Activated CD8-positive, alpha-beta memory T cell treated with anti-CD3 and anti-CD28 coated beads, Interleukin-2, amount 10 ng/mL, durations not matched to agents 7 days and 5 days (primary cell): ENCODE results near the gene ZDBF2. TPM values are rescaled to one million over a fixed set of nuclear protein-coding genes. Genes with fewer than 3 reads are reported as not detected.
"Not testable (repeated sequence)": the region's sequence is repeated elsewhere in the genome, so short reads cannot be mapped to it uniquely, and the experiment has no call there.

Experiments used
- ATAC-seq: fragments of 150-1000 bp; cut with Tn5 transposase; one replicate; pipeline ENCODE4 v1.10.0; 2021; ENCODE audit warnings: moderate library complexity
- CTCF ChIA-PET: fragments of 350-600 bp; sonication (Branson Sonifier 250); formaldehyde crosslinking; loops from one replicate; lab custom pipeline; 2021; ENCODE audit warnings: antibody characterized with exemption; lab: Charles Lee
- DNase-seq: peaks from one replicate; pipeline ENCODE4 v3.0.0-alpha.2; 2020
- H3K27ac Mint-ChIP-seq: one replicate; pipeline ENCODE4 v1.8.0; 2021; ENCODE audit warnings: mild to moderate bottlenecking, mixed read lengths
- H3K27me3 Mint-ChIP-seq: one replicate; pipeline ENCODE4 v1.8.0; 2021; ENCODE audit warnings: mixed read lengths
- H3K36me3 Mint-ChIP-seq: one replicate; pipeline ENCODE4 v1.8.0; 2021; ENCODE audit warnings: mild to moderate bottlenecking, mixed read lengths
- H3K4me1 Mint-ChIP-seq: one replicate; pipeline ENCODE4 v1.8.0; 2021; ENCODE audit warnings: mixed read lengths
- H3K4me3 Mint-ChIP-seq: one replicate; pipeline ENCODE4 v1.8.0; 2021; ENCODE audit warnings: mild to moderate bottlenecking, moderate library complexity, mixed read lengths
- H3K9me3 Mint-ChIP-seq: one replicate; pipeline ENCODE4 v1.8.0; 2022; ENCODE audit warnings: low read depth, mixed read lengths
- total RNA-seq, 2 experiments: library from RNA; stranded (reverse); gene quantifications; one replicate each; pipeline ENCODE4 v1.2.3, GENCODE V29; 2021

ZDBF2 gene
- total RNA-seq, 2 experiments from 2014 or later: 6.9 to 9.4 TPM

DNA sequence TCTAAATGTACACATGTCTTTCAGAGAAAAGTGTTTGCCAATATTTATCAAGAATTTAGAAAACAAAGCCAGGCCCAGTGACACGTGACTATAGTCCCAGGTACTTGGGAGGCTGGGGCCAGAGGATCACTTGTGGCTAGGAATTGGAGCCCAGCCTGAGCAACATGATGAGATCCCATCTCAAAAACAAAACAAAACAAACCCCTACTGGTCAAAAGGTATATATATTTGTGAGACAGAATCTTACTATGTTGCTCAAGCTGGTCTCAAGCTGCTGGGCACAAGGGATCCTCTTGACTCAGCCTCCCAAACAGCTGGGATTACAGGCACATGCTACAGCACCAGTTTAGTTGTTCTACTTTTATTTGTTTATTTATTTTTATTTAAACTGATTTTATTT lies 79.2 kb downstream of the ZDBF2 start:
- ATAC-seq (no peak), DNase-seq (no peak)
- no peak overlapping the region for H3K4me3 Mint-ChIP-seq
- H3K36me3 Mint-ChIP-seq: no peaks in the 10 kb centered on the region
- peaks cover 5% of the 10 kb centered on the region for H3K27me3 Mint-ChIP-seq
- no peaks in the 10 kb centered on the region for H3K4me1 Mint-ChIP-seq
- no peaks in the 10 kb centered on the region for H3K9me3 Mint-ChIP-seq
- H3K27ac Mint-ChIP-seq: no peak overlapping the region
- CTCF ChIA-PET: no interaction called here

DNA sequence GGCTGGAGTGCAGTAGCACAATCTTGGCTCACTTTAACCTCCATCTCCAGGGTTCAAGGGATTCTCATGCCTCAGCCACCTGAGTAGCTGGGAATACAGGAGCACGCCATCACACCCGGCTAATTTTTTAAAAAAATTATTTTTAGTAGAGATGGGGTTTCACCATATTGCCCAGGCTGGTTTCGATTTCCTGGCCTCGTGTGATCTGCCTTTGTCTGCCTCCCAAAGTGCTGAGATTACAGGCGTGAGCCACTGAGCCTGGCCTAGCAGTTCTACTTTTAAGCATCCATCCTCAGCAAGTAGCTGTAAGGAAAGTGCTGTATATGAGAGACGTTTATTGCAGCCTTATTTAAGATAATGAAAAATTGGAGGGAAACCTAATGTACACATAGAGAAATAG lies 79.7 kb downstream of the ZDBF2 start:
- DNase-seq (no peak), ATAC-seq (no peak)
- Mint-ChIP-seq H3K9me3 (no peaks in the 10 kb centered on the region), H3K27me3 (peaks cover 10% of the 10 kb centered on the region), H3K4me1 (no peaks in the 10 kb centered on the region), H3K27ac (no peak overlapping the region), H3K36me3 (no peaks in the 10 kb centered on the region), H3K4me3 (no peak overlapping the region)
- CTCF ChIA-PET: no interaction called here

DNA sequence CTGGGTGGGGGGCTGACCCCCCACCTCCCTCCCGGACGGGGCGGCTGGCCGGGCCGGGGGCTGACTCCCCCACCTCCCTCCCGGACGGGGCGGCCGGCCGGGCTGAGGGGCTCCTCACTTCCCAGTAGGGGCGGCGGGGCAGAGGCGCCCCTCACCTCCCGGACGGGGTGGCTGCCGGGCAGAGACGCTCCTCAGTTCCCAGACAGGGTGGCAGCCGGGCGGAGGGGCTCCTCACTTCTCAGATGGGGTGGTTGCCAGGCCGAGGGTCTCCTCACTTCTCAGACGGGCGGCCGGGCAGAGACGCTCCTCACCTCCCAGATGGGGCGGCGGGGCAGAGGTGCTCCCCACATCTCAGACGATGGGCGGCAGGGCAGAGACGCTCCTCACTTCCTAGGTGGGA lies 82.4 kb downstream of the ZDBF2 start:
- H3K9me3 Mint-ChIP-seq: not testable (repeated sequence)

DNA sequence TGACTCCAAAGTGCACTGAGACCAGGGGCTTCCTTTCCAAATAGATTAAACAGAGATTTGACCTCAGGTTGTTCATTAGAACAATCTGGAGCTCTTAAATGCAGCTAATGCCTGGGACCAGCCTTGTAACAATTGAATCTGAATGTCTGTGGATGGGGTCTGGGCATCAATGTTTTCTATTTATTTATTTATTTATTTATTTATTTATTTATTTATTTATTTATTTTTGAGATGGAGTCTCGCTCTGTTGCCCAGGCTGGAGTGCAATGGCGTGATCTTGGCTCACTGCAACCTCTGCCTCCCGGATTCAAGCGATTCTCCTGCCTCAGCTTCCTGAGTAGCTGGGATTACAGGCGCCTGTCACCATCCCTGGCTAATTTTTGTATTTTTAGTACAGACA lies 86.4 kb downstream of the ZDBF2 start:
- H3K4me3 Mint-ChIP-seq, H3K27ac Mint-ChIP-seq, DNase-seq, H3K4me1 Mint-ChIP-seq, CTCF ChIA-PET, ATAC-seq, H3K9me3 Mint-ChIP-seq, H3K36me3 Mint-ChIP-seq: not testable (repeated sequence)
- peaks cover 13% of the 10 kb centered on the region for H3K27me3 Mint-ChIP-seq

More for the DNA sequence above, 82.4 kb downstream of the ZDBF2 start:
- H3K4me3 Mint-ChIP-seq, H3K4me1 Mint-ChIP-seq, H3K27ac Mint-ChIP-seq, ATAC-seq, CTCF ChIA-PET, H3K36me3 Mint-ChIP-seq, DNase-seq: not testable (repeated sequence)
- H3K27me3 Mint-ChIP-seq: peaks cover 13% of the 10 kb centered on the region

DNA sequence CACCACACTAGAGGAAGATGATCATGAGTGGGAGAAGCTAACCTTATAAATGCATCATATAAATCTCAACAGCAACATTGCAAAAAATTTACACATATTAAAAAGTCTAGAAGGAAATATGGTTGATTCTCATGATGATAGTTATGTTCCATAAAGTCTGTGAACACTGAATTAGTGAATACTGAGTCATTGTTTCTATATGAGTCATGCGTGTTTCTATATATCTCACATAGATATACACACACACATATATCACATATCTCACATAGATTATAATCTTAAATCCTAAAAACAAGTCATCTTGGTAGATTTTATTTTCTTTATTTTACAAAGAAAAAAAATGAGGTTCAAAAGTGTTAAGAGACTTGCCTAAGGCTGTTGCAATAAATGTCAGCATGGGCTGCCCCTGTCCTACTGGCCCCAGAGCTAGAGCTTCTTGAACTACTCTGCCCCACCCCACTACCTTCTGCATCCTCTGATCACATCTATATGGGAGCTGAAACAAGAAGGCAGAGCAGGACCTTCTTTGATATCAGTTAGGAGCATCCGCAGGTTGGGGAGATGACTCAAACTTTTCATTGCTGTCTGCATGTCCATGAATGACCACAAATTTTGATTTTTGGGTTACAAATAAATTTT lies 87.1 kb downstream of the ZDBF2 start:
- Mint-ChIP-seq H3K4me3 (no peak overlapping the region), H3K9me3 (no peaks in the 10 kb centered on the region), H3K27me3 (peaks cover 13% of the 10 kb centered on the region), H3K27ac (no peak overlapping the region), H3K4me1 (peaks cover 7% of the 10 kb centered on the region), H3K36me3 (no peaks in the 10 kb centered on the region)
- peak; percentile 88 for ATAC-seq
- CTCF ChIA-PET: interaction anchor here (0.5 kb wide), 1 partner anchor 412 kb away, joined by 3 read pairs; no protein-coding TSS in a partner anchor
- DNase-seq: peak; percentile 41

Other genes starting within 250 kb of the ZDBF2 start
- gene INO80D, start 188.5 kb upstream of the ZDBF2 start, total RNA-seq: 10 to 100 TPM; 26.7 to 29.4 TPM
- gene NDUFS1, start 115.2 kb upstream of the ZDBF2 start, total RNA-seq: 10 to 100 TPM; 58.2 to 82.1 TPM
- gene EEF1B2, start 114.8 kb upstream of the ZDBF2 start, total RNA-seq: 100 to 1,000 TPM; 417 to 565 TPM
- under 1 TPM; 0.28 to 0.32 TPM for gene ADAM23, start 168.9 kb downstream of the ZDBF2 start, total RNA-seq